Measurements from ENCODE around the gene HTT-AS. TPM values are rescaled to one million over a fixed set of nuclear protein-coding genes. Genes with fewer than 3 reads are reported as not detected.

Gene HTT-AS
- total RNA-seq, 2 donors from 2014 or later, result not detected

GRCh38 chr4:3087115-3087797 lies 12.9 kb upstream of the HTT-AS start:
- no peaks in the 10 kb centered on the region for H3K4me1 ChIP-seq
- H3K36me3 ChIP-seq, result peaks cover 12% of the 10 kb centered on the region
- no peaks in the 10 kb centered on the region for H3K27me3 ChIP-seq
- no peak for DNase-seq (ENCODE audit: low spot score)
- H3K9me3 ChIP-seq, result no peaks in the 10 kb centered on the region
- H3K4me3 ChIP-seq, result no peak overlapping the region
- no peak for TF ChIP-seq CTCF (IDR thresholded peaks at IDR 0.05)
- H3K27ac ChIP-seq, result no peak overlapping the region

GRCh38 chr4:3085948-3086670 lies 11.8 kb upstream of the HTT-AS start:
- no peak overlapping the region for H3K27ac ChIP-seq
- no peaks in the 10 kb centered on the region for H3K9me3 ChIP-seq
- no peak for DNase-seq (ENCODE audit: low spot score)
- H3K4me1 ChIP-seq, result no peaks in the 10 kb centered on the region
- H3K4me3 ChIP-seq, result no peak overlapping the region
- peaks cover 12% of the 10 kb centered on the region for H3K36me3 ChIP-seq
- H3K27me3 ChIP-seq, result no peaks in the 10 kb centered on the region
- TF ChIP-seq CTCF (IDR thresholded peaks at IDR 0.05), result no peak

- no peak for TF ChIP-seq CTCF (IDR thresholded peaks at IDR 0.05)
- no peaks in the 10 kb centered on the region for H3K9me3 ChIP-seq
- no peak overlapping the region for H3K4me3 ChIP-seq
- H3K27me3 ChIP-seq, result no peaks in the 10 kb centered on the region
- peaks cover 10% of the 10 kb centered on the region for H3K36me3 ChIP-seq
- DNase-seq (ENCODE audit: low spot score), result no peak
- no peak overlapping the region for H3K27ac ChIP-seq
- H3K4me1 ChIP-seq, result peaks cover 0 to 6% of the 10 kb centered on the region in 2 donors
These were observed 9.4 kb upstream of the HTT-AS start for GRCh38 chr4:3083732-3084131.

GRCh38 chr4:3082925-3083515 lies 8.7 kb upstream of the HTT-AS start:
- Histone ChIP-seq H3K36me3 (peaks cover 3% of the 10 kb centered on the region), H3K27ac (no peak overlapping the region), H3K27me3 (no peaks in the 10 kb centered on the region), H3K4me1 (peaks cover 0 to 6% of the 10 kb centered on the region in 2 donors), H3K4me3 (no peak overlapping the region), H3K9me3 (no peaks in the 10 kb centered on the region)
- no peak for TF ChIP-seq CTCF (IDR thresholded peaks at IDR 0.05)
- no peak for DNase-seq (ENCODE audit: low spot score)

GRCh38 chr4:3079694-3080123 lies 5.4 kb upstream of the HTT-AS start:
- Histone ChIP-seq H3K4me1 (peaks cover 0 to 20% of the 10 kb centered on the region in 2 donors), H3K4me3 (no peak overlapping the region), H3K36me3 (no peaks in the 10 kb centered on the region), H3K27me3 (no peaks in the 10 kb centered on the region), H3K27ac (no peak overlapping the region), H3K9me3 (no peaks in the 10 kb centered on the region)
- DNase-seq (ENCODE audit: low spot score), result no peak
- no peak for TF ChIP-seq CTCF (IDR thresholded peaks at IDR 0.05)
